Lower leg skin (tissue), 3 donors: Measurements from ENCODE around the gene RGMA.

Experiments
- CTCF ChIP-seq, 3 donors: fragments of 450-650 bp; IDR thresholded peaks; one replicate each; pipeline ENCODE4 v1.5.1; 2016; ENCODE audit warnings: antibody characterized with exemption in 3 of 3, mild to moderate bottlenecking in 3 of 3, moderate library complexity in 2 of 3
- POLR2A ChIP-seq, 2 donors: fragments of 450-650 bp; IDR thresholded peaks; one replicate each; pipeline ENCODE4 v1.6.1; 2016 to 2017; ENCODE audit warnings: antibody characterized with exemption in 2 of 2, mild to moderate bottlenecking in 1 of 2, moderate library complexity in 1 of 2

GRCh38 chr15:93088981-93089726 is at the start of gene RGMA:
- no peak for TF ChIP-seq CTCF (IDR thresholded peaks at IDR 0.05)
- TF ChIP-seq POLR2A (IDR thresholded peaks at IDR 0.05): no peak
